ENCODE data around the gene COL1A1. TPM values are rescaled to one million over a fixed set of nuclear protein-coding genes. Genes with fewer than 3 reads are reported as not detected.

Gene COL1A1
- total RNA-seq, 6 experiments from 2014 or later: 4,948 to 7,804 (median 5,240) TPM

DNA sequence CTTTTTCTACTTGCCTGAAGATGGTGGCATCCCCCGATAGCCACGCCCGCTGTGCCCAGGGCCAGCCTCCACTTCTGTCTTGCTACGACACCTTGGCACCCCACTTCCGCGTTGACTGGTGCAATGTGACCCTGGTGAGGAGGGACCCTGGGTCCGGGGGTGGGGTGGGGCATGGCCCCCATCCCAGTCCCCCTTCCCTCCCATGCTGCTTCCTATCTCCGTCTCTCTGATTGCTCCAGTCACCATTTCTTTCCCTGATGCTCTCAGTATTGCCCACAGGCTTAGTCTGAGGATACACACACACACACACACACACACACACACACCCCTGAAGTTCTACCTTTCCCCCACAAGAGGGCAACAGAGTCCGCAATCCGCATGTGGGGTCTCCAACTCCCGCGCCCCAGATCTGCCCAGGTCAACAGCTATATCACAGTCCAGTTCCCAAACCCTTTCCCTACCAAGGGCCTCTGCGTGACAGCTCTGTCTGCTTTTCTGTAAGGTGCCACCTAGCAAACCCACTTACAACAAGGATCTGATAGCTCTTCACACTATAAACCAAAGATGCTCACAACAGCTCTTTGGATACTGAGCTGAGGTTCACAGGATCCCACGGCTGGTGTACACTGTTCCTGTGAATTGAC is 32.2 kb downstream of the COL1A1 start:
- DNase-seq: peak; percentile 68
- peak overlapping the region; percentile 44; the same call in 1 of the 2 replicates for H3K27ac Mint-ChIP-seq
- TF ChIP-seq, protein P1, sequence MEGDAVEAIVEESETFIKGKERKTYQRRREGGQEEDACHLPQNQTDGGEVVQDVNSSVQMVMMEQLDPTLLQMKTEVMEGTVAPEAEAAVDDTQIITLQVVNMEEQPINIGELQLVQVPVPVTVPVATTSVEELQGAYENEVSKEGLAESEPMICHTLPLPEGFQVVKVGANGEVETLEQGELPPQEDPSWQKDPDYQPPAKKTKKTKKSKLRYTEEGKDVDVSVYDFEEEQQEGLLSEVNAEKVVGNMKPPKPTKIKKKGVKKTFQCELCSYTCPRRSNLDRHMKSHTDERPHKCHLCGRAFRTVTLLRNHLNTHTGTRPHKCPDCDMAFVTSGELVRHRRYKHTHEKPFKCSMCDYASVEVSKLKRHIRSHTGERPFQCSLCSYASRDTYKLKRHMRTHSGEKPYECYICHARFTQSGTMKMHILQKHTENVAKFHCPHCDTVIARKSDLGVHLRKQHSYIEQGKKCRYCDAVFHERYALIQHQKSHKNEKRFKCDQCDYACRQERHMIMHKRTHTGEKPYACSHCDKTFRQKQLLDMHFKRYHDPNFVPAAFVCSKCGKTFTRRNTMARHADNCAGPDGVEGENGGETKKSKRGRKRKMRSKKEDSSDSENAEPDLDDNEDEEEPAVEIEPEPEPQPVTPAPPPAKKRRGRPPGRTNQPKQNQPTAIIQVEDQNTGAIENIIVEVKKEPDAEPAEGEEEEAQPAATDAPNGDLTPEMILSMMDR (IDR thresholded peaks at IDR 0.05): peak; percentile 77
- H3K4me1 Mint-ChIP-seq (ENCODE audit: low read depth): peaks cover 34% of the 10 kb centered on the region
- H3K4me3 Mint-ChIP-seq: peak overlapping the region; percentile 20
- peaks cover 12% of the 10 kb centered on the region for H3K9me3 Mint-ChIP-seq
- H3K36me3 Mint-ChIP-seq (ENCODE audit: low read depth): peaks cover 7% of the 10 kb centered on the region; the same call in 1 of the 2 replicates
- H3K27me3 Mint-ChIP-seq (ENCODE audit: insufficient read depth): peaks cover 54% of the 10 kb centered on the region

DNA sequence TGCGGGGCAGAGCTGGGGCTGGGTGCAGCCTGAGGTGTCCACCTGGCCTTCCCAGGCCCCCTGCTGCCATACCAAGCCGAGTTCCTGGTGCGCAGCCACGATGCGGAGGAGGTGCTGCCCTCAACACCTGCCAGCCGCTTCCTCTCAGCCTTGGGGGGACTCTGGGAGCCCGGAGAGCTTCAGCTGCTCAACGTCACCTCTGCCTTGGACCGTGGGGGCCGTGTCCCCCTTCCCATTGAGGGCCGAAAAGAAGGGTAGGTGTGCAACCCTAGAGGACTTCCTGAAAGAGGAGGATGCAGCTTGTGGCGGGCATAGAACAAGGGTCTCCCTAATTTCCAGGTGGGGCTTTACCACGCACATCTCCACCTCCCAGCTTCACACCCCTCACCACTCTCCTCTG is 33.1 kb downstream of the COL1A1 start:
- no peak for DNase-seq
- Mint-ChIP-seq H3K4me1 (ENCODE audit: low read depth) (peaks cover 24% of the 10 kb centered on the region), H3K9me3 (peaks cover 9% of the 10 kb centered on the region), H3K27me3 (ENCODE audit: insufficient read depth) (peaks cover 51% of the 10 kb centered on the region), H3K36me3 (ENCODE audit: low read depth) (peaks cover 5% of the 10 kb centered on the region; the same call in 1 of the 2 replicates), H3K4me3 (0 out of 2 replicates have a peak overlapping the region, but pooled peaks have one; percentile 9), H3K27ac (no peak overlapping the region; the same call in 1 of the 2 replicates)
- TF ChIP-seq, protein P1 (IDR thresholded peaks at IDR 0.05): no peak

DNA sequence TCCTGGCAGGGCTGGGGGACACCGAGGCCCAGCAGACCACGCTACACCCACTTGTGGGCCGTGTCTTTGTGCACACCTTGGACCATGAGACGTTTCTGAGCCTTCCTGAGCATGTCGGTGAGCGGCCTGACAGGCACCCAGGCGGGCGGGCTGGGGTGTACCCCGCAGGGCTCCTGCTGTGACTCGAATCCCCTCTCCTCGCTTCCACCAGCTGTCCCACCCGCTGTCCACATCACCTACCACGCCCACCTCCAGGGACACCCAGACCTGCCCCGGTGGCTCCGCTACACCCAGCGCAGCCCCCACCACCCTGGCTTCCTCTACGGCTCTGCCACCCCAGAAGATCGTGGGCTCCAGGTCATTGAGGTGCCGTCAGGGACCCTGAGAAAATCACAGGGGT is 34.1 kb downstream of the COL1A1 start:
- peaks cover 42% of the 10 kb centered on the region for H3K27me3 Mint-ChIP-seq (ENCODE audit: insufficient read depth)
- no peak overlapping the region; the same call in 1 of the 2 replicates for H3K4me3 Mint-ChIP-seq
- H3K27ac Mint-ChIP-seq: no peak overlapping the region
- peaks cover 5% of the 10 kb centered on the region; the same call in 1 of the 2 replicates for H3K9me3 Mint-ChIP-seq
- DNase-seq: no peak
- TF ChIP-seq, protein P1 (IDR thresholded peaks at IDR 0.05): no peak
- H3K36me3 Mint-ChIP-seq (ENCODE audit: low read depth): no peaks in the 10 kb centered on the region
- peaks cover 15% of the 10 kb centered on the region for H3K4me1 Mint-ChIP-seq (ENCODE audit: low read depth)

DNA sequence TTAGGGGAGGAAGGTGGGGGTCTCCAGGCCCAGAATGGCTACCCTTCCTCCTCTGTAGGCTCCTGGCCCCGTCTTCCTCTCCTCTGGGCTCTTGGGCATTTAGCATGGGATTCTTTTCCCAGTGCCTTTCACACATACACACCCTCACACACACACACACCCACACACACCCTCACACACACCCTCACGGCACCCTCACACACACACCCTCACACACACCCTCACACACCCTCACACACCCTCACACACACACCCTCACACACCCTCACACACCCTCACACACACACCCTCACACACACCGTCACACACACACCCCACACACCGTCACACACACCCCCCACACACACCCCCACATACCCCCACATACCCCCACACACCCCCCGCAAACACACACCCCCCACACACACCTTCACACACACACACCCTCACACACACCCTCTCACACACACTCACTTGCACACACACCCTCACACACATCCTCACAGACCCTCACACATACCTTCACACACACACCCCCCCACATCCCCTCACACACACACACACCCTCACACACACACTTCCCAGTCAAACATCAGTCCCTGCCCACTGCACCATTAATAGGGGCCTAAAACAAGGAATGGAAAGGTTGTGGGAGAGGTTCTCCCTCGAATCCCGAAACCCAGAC is 34.8 kb downstream of the COL1A1 start:
- TF ChIP-seq, protein P1 (IDR thresholded peaks at IDR 0.05): no peak
- no peak overlapping the region for H3K27ac Mint-ChIP-seq
- peak overlapping the region; percentile 14; the same call in 1 of the 2 replicates for H3K4me3 Mint-ChIP-seq
- peaks cover 5% of the 10 kb centered on the region; the same call in 1 of the 2 replicates for H3K9me3 Mint-ChIP-seq
- H3K27me3 Mint-ChIP-seq (ENCODE audit: insufficient read depth): peaks cover 37% of the 10 kb centered on the region
- H3K4me1 Mint-ChIP-seq (ENCODE audit: low read depth): peaks cover 19% of the 10 kb centered on the region
- no peaks in the 10 kb centered on the region for H3K36me3 Mint-ChIP-seq (ENCODE audit: low read depth)
- DNase-seq: no peak

DNA sequence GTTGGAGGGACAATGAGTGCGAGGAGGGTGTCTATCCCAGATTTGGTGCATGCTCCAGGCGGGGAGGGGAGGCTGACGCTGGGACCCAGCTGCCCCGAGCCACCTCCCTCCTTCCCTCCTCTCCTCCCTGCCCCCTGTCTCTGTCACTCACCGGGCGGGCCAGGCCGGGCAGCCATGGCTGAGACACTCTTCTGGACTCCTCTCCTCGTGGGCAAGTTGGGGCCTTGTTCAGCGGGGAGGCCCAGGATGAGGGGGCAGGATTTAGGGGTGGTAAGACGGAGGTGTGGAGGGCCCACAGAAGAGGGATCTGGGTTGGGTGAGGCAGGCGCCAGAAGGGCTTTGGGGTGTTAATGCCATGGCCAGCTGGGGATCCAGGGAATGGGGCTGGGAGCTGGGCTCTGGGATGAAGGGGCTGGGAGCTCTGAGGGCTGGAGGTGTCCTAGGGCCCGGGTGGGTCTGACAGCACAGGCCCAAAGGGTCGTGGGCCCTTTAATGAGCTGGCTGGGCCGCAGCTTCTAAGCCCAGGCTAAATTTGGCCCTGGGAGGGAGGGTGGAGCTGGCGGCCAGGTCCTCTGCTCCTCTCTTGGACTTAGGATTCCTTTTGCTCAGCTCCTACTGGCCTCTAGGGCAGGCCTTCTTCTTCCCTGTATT is 35.4 kb downstream of the COL1A1 start, which contains the start of gene SGCA:
TSS of gene SGCA (plus strand) at position 139 of the 651 bp plus-strand sequence. CDS start at position 175, 36 bp downstream.
- H3K4me1 Mint-ChIP-seq (ENCODE audit: low read depth): peaks cover 26% of the 10 kb centered on the region
- peak within 1 kb of the TSS; percentile 14; the same call in 1 of the 2 replicates for H3K4me3 Mint-ChIP-seq
- peaks cover 34% of the 10 kb centered on the region for H3K27me3 Mint-ChIP-seq (ENCODE audit: insufficient read depth)
- H3K27ac Mint-ChIP-seq: no peak within 1 kb of the TSS
- DNase-seq: no peak
- TF ChIP-seq, protein P1 (IDR thresholded peaks at IDR 0.05): no peak
- peaks cover under 1% of the 10 kb centered on the region; the same call in 1 of the 2 replicates for H3K9me3 Mint-ChIP-seq
- H3K36me3 Mint-ChIP-seq (ENCODE audit: low read depth): no peaks in the 10 kb centered on the region
